ENCODE measurements around the gene RSPO1.
"Not testable (repeated sequence)": the region's sequence is repeated elsewhere in the genome, so short reads cannot be mapped to it uniquely, and the experiment has no call there.

The RSPO1 gene, protein sequence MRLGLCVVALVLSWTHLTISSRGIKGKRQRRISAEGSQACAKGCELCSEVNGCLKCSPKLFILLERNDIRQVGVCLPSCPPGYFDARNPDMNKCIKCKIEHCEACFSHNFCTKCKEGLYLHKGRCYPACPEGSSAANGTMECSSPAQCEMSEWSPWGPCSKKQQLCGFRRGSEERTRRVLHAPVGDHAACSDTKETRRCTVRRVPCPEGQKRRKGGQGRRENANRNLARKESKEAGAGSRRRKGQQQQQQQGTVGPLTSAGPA

DNA sequence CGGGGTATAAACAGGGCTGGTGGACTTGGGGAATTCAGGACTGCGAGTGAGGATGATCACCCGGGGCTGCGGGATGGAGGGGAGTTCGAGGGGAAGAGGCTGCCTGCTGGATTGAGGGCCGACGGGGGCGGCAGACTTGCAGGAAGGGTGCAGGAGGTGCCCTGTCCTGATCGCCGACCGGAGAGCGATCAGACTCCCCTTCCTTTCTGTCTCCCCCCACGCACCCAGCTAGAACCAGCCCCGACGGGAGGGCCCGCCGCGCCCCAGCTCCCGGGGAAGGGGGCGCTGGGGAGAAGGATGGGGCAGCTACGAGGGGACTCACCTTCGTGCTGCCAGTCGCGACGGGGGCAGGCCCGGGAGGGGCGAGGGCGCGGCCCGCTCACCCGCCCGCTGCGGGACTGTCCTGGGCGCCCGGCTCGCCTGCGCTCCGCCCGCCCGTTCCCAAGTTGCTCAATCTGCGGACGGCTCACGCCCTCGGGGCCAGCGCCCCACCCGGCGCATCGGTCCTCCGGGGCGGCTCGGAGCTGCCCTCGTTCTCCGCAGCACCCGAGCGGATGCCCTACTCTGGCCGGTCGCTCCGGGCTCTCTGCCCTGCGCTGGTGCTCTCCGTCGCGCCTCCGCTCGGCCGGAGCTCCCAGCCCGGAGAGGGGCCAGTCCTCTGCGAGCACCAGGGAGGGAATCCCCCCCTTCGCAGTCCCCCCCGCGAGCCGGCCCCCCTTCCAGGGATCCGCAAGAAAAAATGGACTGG lies at the start of gene RSPO1:
Gene RSPO1 (minus strand): TSS at position 649 of the 748 bp plus-strand sequence. CDS start 5,231 bp downstream, outside the sequence.
- DNase-seq: no peak

DNA sequence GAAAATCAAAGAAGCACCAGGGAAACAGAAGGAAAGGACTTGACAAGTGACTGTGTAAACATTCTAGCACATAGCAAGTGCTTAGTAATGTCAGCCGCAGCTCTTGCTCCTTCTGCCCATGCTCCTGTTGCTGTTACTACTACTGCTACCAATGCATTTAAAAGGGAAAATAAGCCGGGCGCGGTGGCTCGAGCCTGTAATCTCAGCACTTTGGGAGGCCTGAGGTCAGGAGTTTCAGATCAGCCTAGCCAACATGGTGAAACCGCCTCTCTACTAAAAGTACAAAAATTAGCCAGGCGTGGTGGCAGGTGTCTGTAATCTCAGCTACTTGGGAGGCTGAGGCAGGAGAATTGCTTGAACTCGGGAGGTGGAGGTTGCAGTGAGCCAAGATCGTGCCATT lies 49.5 kb upstream of the RSPO1 start:
- not testable (repeated sequence) for DNase-seq

GRCh38 chr1:37682334-37682987 lies 47.8 kb upstream of the RSPO1 start:
- DNase-seq: peak; percentile 43

DNA sequence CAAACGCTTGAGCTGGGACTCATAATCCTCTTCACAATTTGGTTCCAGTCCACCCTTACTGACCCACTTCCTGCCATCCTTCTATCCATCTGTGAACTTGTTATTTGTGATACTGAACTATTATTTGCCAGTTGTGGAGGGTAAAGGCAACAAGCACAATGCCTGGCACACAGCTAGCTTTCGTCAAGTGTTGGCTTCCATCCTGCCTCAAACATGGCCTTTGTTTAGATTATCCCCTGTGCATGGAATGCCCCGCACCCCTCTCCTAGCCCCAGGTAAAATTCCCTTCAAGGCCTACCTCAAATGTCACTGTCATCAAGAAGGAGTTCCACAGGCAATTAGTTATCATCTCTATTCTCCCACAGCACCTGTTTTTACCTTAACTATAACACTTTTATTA lies 46.2 kb upstream of the RSPO1 start:
- no peak for DNase-seq

DNA sequence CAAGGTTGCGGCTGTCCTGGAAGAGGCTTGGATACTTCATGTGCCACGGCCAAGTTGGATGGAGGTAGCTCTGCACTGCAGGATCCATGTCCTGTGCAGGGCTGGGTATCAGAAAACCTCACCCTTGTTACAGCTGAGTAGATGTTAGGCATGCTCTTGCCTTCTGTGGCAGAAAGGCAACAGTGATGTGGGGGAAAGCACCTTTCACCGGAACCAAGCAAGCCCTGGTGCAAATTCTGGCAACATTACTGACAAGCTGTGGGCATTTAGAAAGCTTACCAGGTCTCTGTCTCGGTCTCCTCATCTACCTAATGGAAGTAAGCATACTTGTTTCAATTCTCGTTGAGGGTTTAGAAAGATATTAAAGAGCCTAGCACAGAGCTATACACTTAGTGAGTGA lies 43.1 kb upstream of the RSPO1 start:
- no peak for DNase-seq

- DNase-seq: no peak
These were observed 42.4 kb upstream of the RSPO1 start for GRCh38 chr1:37677143-37677439.

DNA sequence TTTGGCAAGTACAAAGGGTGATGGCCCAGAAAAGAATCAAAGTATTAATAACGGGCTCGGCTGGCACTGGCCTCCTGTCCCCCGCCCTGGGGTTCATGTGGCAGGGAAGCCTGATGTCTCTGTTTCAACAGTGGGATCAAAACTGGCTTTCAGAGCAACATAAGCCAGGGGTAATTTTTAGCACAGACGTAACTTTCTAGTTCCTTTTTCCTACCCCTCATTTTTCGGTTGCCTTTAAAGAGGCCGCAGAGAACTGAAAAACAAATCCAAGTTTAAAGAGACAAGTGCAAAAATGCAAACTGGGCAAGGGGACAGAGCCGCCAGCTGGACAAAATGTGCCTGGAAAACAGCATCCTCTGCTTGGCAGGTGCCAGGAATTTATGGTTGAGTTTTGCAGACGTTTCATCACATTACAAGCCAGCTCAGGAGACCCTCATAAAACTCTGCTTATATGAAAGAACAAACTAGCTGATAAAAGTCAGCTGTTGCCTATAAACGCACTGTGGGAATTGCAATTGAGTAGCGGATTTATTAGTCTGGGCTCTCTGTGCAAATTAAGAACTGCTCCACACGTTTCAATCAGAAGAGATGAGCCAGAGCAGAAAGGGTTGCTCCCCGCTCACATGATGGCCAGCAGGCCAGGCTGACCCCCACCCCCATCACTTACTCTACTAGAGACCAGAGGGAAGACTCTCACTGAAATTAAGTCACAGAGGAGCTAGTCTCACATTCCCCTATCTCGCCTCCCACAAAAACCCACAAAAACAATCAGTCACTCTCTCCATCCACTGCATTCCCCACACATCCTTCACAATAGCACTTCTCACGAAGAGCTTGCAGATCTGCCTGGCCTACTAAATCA lies 41.8 kb upstream of the RSPO1 start:
- DNase-seq: no peak

- no peak for DNase-seq
These were observed 39.2 kb upstream of the RSPO1 start for GRCh38 chr1:37673920-37674319.

GRCh38 chr1:37672136-37672870 lies 37.6 kb upstream of the RSPO1 start:
- no peak for DNase-seq

DNA sequence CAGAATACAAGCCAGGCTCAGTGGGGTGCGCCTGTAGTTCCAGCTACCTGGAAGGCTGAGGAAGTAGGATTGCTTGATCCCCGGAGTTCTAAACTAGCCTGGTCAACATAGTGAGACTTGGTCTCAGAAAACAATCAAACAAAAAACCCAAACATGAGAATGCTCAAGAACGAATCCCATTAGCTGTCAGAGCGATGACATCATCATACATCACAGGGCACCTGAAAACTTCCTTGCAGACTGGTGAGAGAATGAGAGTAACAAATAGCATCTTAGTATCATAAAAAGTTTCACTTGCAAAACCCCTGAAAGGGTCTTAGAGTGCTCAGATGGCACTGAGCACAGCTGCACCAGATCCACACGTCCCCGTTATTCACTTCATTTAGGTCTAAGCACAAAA lies 36.6 kb upstream of the RSPO1 start:
- DNase-seq: no peak

DNA sequence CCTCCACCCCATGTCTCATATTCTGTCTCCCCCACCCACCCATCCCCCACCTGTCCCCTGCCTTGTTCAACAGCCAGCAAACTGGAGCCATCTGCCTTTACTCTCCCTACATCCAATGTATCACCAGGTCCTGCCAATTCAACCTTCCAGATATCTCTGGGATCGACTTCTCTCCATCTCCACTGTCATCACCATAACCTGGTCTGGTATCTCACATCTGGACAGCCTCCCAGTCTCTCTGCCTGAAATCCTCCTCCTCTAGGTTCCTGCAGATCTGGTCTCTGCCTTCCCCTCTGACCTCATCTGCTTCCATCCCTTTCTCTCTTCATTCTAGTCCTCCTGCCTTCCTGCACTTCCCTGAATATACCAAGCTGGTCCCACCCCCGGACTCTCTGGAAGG lies 35.4 kb upstream of the RSPO1 start:
- DNase-seq: no peak

GRCh38 chr1:37667023-37667671 lies 32.5 kb upstream of the RSPO1 start:
- DNase-seq: no peak

DNA sequence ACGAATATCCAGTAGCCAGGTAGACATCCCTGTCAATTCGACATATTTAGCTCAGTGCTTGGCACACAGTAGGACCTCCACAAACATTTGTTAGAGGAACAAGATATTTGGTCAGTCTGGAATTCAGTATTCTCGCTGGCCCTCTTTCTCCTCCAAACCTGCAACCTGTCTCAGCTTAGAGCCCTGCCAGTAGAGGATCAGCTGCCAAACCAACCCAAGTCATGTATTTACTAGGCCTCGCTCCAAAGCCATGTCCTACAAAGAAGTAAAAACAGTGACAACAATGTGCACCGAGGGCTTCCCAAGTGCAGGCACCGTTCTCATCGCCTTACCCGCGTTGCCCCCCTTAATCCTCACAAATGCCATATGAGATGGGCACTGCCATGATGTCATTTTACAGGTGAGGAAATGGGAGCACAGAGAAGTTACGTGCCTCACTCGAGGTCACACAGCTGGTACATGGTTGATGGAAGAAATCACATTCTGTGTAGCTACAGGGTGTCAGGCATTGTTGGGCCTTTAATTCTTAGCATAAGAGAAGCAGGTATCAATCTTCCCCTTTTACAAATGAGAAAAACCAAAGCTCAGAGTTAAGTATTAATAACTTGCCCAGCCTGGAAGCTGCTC lies 31.7 kb upstream of the RSPO1 start:
- no peak for DNase-seq

DNA sequence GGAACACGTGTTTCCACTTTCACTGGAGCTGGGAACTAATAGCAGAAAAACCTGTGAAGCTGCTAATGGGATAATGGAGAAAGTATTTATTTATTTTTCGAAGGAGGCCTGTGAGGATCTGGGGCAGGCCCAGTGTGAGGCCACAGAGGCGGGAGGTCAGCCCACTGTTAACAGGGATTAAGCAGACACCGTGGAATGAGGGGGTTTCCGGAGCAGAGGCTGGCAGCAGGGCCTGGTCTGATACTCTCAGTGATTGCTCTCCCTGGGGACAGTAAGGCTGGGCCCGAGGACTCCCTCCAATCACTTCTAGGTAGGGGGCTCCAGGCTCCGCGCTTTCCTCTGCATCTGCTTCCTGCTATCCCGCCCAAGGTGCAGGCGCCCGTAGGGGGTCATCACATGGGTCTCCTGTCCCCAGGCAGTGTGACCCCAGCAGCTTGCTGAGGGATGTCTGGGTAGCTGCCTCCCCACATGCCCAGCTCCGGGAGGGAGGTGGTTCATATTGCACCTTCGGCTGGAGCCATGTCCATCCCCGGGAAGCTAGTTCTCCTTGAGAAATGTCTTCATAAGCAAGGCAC lies 28.8 kb upstream of the RSPO1 start:
- DNase-seq: no peak

DNA sequence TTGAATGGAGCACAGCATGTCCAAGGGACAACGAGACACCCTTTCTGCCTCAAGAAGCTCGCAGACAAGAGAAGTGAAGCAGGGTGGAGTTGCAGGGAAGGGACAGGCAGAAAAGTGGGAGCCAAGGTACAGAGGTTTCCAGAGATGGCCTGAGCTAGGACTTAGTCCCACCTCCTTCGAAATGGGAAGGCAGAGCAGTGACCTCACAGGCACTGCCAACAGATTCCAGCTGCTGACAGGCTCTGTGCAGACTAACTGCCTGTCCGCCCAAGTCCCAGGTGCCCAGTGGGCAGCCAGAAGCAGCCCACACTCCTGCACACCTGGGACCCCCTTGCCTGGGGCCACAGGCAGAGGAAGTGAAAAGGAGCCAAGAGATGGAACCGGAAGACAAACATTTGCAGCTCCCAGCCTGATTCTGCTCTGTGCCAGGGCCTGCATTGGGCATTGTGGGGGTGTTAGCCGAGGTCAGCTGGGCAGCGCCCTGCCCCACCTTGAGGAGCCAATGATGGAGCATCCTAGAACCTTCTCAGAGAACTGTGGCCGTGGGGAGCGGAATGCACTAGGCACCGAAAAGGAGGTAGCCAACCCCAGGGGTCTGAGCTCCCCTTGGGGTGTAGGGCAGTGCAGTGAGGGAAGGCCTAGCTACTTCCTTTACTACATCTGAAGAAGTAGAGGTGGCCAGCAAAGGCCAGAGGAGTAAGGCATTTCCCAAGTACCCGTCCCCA lies 27.5 kb upstream of the RSPO1 start:
- no peak for DNase-seq

- DNase-seq: peak; percentile 60
These were observed 26.7 kb upstream of the RSPO1 start for GRCh38 chr1:37661401-37661800.

DNA sequence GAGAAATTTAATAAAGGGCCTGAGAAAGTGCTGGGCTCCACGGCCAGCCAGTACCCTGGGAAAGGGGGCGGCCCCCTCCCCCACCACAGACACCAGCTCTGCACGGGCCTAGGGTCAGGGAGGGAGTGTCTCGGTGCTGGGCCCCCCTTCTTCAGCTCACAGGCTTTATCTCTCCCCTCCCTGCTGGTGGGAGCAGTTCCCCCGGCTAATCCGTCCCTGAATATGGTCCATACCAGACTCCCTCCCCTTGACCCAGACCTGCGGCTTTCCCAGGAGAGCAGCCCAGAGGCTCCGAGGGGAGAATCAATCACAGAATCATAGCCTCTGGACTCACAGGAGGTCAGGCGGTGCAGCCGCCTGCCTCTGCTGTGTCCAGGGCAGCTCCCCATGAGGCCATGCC lies 26.0 kb upstream of the RSPO1 start:
- DNase-seq: no peak

- DNase-seq: no peak
These were observed 23.8 kb upstream of the RSPO1 start for GRCh38 chr1:37658486-37658885.

DNA sequence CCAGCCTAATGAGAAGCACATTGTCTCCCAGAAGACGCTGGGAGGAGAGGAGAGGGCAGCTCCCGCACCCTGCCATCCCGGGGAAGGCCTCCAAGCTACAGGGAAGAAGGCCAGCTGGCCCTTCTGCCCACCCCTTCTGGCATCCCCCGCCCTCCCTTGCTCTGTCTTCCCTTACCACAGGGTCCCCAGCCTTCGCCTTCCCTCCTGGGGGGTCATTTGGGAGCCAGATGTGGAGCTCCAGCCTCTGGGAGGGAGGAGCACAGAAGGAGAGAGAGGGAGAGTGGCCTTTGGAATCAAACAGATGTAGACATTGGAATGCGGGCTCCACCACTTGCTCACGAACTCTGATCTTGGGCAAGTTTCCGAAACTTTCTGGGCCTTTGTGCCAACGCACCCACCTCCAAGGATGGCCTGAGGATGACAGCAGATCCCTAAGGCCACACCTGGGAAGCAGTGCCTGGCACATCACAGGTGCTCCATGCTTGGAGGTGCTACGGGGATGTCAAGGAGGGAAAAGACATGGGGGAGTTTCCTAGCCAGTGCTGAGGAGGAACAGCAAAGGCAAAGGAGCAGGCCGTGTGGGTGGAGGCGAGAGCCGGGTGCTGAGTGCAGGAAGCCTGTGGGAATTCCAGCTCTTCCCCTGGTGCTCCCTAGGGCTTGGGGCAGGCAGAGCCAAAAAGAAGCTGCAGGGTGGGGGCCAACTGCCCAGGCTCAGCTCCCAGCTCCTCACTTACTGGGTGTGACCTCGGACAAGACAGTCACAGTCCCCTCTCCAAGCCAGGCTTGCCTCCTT lies 23.1 kb upstream of the RSPO1 start:
- no peak for DNase-seq

DNA sequence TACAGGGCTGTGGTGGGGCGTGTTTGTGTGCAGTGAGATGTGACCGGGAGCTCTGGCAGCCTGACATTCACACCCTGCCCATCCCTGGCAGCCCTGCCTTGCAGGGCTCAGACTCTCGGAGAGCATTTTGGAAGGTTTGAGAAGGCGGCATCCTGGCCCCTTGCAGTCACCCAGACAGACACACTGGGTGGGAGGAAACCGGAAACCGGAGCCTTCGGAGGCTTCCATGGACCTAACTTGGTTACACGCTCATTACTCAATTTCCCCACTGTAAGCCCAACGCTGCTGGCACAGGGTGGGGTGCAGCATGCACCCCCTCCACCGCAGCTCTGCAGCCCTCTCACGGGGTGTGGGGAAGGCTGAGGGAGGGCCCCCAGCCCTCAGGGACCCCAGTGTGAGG lies 22.2 kb upstream of the RSPO1 start:
- no peak for DNase-seq
